A204.1 (cell line): ENCODE data around the gene KLHDC10.
"Not testable (repeated sequence)": the region's sequence is repeated elsewhere in the genome, so short reads cannot be mapped to it uniquely, and the experiment has no call there.

Source experiments
- FAIRE-seq: peaks from 2 replicates; lab custom pipeline; 2012; peaks lifted over from hg19 to GRCh38; lab: Jason Lieb, UNC

The KLHDC10 gene

GRCh38 chr7:130156140-130156539 lies 85.8 kb downstream of the KLHDC10 start:
- FAIRE-seq = no peak

GRCh38 chr7:130157700-130158099 lies 87.4 kb downstream of the KLHDC10 start:
- no peak for FAIRE-seq

DNA sequence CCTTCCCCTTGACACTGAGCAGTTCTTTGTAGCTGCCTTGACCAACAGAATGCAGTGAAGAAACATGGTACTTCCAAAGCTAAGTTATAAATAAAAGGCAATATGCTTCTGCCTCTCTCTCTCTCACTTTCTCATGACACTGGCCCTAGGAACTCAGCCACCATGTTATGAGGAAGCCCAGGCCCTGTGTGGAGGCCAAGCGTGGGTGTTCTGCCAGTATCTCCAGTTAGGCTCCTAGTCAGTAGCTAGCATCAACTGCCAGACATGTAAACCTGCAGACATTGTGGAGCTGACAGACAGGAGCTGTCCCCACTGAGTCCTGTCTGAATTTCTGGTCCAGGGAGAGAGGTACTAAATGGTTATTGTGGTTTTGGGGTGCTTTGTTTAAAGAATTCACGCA lies 89.7 kb downstream of the KLHDC10 start:
- FAIRE-seq = no peak

DNA sequence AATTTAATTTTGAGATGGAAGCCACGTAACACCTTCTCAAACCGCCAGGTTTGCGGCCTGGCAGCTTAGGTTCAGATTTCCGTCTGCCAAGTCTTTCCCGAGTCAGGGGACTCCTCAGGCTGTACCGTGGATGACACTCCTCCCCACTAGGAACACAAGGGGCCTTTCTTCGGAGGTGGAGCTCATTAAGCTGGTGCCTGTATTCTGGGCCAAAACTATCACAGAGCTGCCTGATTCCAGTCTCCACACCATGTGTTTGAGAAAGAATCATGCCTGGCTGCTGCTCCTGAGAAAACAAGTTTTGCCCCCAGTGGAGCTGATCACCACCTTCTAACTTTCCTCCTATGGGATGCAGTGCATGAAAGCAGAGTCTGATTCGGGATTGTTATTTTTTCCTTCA lies 90.1 kb downstream of the KLHDC10 start:
- FAIRE-seq = no peak

DNA sequence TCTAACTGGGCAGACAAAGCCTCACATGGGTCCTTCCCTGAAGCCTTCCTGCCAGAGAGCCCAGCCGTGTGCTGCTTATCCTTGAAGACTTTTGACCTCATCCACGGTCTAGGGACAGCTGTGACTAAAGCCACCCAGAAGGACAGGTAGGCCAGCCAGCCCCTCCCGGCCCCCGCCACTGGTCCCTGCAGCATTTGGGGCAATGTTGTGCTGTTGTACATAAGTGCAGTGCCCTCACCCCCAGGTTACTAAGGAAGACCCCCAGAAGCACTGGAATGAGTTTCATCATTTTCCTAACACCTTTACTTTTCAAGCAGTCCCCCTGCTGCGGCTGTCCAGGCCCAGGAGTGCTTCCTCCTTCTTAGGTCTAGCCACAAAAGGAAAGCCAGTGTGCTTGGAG lies 91.9 kb downstream of the KLHDC10 start:
- FAIRE-seq = no peak

GRCh38 chr7:130174237-130174959 lies 104.1 kb downstream of the KLHDC10 start:
- peak; percentile 32 for FAIRE-seq

DNA sequence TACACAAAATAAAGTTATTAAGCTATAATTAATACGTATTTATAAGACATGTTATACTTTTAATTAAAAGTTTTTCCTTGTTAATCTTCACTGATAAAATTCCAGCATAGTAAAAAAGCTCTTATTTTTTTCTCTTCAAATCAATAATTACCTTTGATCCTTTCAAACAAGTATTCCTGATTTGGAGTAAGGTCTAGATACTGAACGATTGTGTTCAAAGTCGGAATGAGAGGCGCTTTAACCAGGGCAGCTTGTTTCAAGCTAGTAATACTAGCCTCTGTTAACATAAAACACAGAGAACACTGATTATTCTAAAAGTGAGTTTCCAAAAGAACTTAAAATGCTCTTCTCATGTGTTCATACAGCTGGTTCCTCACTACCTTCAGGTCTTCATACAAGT lies 107.9 kb downstream of the KLHDC10 start:
- FAIRE-seq = peak; percentile 61

- FAIRE-seq = no peak
Measured at GRCh38 chr7:130179631-130180030, 109.3 kb downstream of the KLHDC10 start.

GRCh38 chr7:130180571-130181262 lies 110.4 kb downstream of the KLHDC10 start:
- no peak for FAIRE-seq

GRCh38 chr7:130181263-130181605 lies 110.9 kb downstream of the KLHDC10 start:
- no peak for FAIRE-seq

DNA sequence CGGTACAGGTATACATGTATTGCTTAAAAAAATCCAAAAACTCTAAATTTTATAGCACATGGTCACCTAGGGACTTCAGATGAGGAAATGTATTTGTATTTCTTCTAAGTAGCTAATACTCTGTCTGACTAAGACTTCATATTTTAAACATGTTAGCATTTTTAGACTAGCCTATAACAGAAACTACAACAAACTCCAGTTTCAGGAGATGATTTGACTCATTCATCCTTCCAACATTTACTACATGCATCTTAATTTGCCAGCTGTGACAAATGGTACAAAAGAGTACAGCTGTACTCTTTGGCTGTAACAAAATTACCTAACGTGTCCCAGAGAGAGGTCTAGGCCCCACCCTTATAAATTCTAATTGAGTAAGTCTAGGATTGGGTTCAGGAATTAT lies 112.7 kb downstream of the KLHDC10 start:
- FAIRE-seq = no peak

GRCh38 chr7:130184349-130184748 lies 114.0 kb downstream of the KLHDC10 start:
- not testable (repeated sequence) for FAIRE-seq
